A549 treated with Hydrocortisone at 1 μM for 4 hours (cell line): ENCODE data around the gene CAPN13. TPM values are rescaled to one million over a fixed set of nuclear protein-coding genes. Genes with fewer than 3 reads are reported as not detected.

Experiments used
- total RNA-seq: library from RNA; stranded (reverse); fragments of 200-300 nt; extraction: Qiagen RNA extraction; gene quantifications from 5 replicates; pipeline ENCODE4 v1.2.3, GENCODE V29; 2022

CAPN13 gene, protein sequence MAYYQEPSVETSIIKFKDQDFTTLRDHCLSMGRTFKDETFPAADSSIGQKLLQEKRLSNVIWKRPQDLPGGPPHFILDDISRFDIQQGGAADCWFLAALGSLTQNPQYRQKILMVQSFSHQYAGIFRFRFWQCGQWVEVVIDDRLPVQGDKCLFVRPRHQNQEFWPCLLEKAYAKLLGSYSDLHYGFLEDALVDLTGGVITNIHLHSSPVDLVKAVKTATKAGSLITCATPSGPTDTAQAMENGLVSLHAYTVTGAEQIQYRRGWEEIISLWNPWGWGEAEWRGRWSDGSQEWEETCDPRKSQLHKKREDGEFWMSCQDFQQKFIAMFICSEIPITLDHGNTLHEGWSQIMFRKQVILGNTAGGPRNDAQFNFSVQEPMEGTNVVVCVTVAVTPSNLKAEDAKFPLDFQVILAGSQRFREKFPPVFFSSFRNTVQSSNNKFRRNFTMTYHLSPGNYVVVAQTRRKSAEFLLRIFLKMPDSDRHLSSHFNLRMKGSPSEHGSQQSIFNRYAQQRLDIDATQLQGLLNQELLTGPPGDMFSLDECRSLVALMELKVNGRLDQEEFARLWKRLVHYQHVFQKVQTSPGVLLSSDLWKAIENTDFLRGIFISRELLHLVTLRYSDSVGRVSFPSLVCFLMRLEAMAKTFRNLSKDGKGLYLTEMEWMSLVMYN
- 0.03 to 0.05 TPM in 2 of 5 replicates, not detected in the others for total RNA-seq

DNA sequence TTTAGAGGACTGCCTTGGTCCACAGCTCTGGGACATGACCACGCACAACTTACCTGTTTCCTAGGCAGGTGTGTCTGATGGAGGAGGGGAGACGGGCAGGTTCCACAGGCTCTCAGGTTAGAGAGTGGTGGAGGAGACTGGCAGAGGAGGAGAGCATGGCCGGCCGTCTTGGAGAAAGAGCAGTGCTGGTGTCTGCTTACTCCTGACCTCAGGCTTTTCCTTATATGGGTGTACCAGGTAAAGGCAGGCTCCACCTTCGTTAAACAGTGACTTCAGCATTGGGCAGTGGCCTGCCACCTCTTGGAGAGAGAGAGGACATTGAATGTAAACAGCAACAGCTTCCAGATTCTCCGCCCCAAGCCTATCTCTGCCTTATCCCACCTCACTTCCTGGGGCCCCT, at the start of gene CAPN13:
CAPN13 (minus strand) TSS at position 198 of the 400 bp plus-strand sequence. CDS start 20,121 bp downstream, outside the sequence.

